ENCODE data around the gene MS4A3.

The MS4A3 gene

DNA sequence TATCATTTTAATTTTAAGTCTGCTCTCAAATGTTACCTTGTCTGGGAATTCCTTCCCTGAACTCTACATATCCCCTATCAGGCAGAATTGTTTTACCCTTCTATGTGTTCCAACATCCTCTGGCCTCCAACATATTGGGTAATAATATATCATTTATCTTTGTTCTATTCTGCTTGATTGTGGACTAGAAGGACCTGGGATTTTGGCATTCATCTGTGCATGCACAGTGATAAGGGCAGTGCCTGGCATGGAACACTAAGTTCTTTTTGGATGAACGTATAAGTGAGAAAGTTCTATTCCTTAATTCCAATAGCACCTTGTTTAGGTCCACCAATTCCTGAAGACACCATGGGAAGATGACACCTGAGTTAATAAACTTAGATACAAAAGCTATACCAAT is 30.8 kb downstream of the MS4A3 start:
- TF ChIP-seq ZNF384 (IDR thresholded peaks at IDR 0.05) (no peak), NFRKB (IDR thresholded peaks at IDR 0.05) (no peak), ARNT (IDR thresholded peaks at IDR 0.05) (no peak), SUZ12 (IDR thresholded peaks at IDR 0.05) (no peak), LEF1 (IDR thresholded peaks at IDR 0.05; ENCODE audit: borderline replicate concordance) (no peak), FOXM1 (IDR thresholded peaks at IDR 0.05; ENCODE audit: borderline replicate concordance) (no peak), FOXA1 (IDR thresholded peaks at IDR 0.05) (no peak), BHLHE40 (IDR thresholded peaks at IDR 0.05; ENCODE audit: borderline replicate concordance) (no peak), TARDBP (IDR thresholded peaks at IDR 0.05) (no peak), HDGF (IDR thresholded peaks at IDR 0.05; ENCODE audit: borderline replicate concordance) (no peak), CTBP1 (IDR thresholded peaks at IDR 0.05; ENCODE audit: borderline replicate concordance) (no peak), L3MBTL2 (conservative IDR thresholded peaks at IDR 0.05) (no peak), FOXK2 (IDR thresholded peaks at IDR 0.05) (no peak), ELF4 (IDR thresholded peaks at IDR 0.05) (no peak), SP1 (IDR thresholded peaks at IDR 0.05) (no peak)
- TF ChIP-seq, protein P1, sequence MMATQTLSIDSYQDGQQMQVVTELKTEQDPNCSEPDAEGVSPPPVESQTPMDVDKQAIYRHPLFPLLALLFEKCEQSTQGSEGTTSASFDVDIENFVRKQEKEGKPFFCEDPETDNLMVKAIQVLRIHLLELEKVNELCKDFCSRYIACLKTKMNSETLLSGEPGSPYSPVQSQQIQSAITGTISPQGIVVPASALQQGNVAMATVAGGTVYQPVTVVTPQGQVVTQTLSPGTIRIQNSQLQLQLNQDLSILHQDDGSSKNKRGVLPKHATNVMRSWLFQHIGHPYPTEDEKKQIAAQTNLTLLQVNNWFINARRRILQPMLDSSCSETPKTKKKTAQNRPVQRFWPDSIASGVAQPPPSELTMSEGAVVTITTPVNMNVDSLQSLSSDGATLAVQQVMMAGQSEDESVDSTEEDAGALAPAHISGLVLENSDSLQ (IDR thresholded peaks at IDR 0.05) = no peak
- POLR2A ChIA-PET = no interaction called here
- no peak for DNase-seq (ENCODE audit: extremely low spot score)
- CTCF ChIA-PET = no interaction called here

GRCh38 chr11:60088364-60088763 is 31.9 kb downstream of the MS4A3 start, which contains the start of gene MS4A2:
TSS of gene MS4A2 (plus strand) at chr11:60088664. CDS start at chr11:60088766, 102 bp downstream.
- DNase-seq (ENCODE audit: extremely low spot score) = no peak
- ChIA-PET CTCF (no interaction called here), POLR2A (no interaction called here)
- no peak for TF ChIP-seq ZNF384 (IDR thresholded peaks at IDR 0.05)
- TF ChIP-seq LEF1 (IDR thresholded peaks at IDR 0.05; ENCODE audit: borderline replicate concordance) = no peak
- no peak for TF ChIP-seq FOXK2 (IDR thresholded peaks at IDR 0.05)
- no peak for TF ChIP-seq SUZ12 (IDR thresholded peaks at IDR 0.05)
- no peak for TF ChIP-seq NFRKB (IDR thresholded peaks at IDR 0.05)
- TF ChIP-seq ARNT (IDR thresholded peaks at IDR 0.05) = no peak
- TF ChIP-seq FOXA1 (IDR thresholded peaks at IDR 0.05) = no peak
- TF ChIP-seq TARDBP (IDR thresholded peaks at IDR 0.05) = no peak
- TF ChIP-seq L3MBTL2 (conservative IDR thresholded peaks at IDR 0.05) = no peak
- TF ChIP-seq BHLHE40 (IDR thresholded peaks at IDR 0.05; ENCODE audit: borderline replicate concordance) = no peak
- no peak for TF ChIP-seq SP1 (IDR thresholded peaks at IDR 0.05)
- TF ChIP-seq FOXM1 (IDR thresholded peaks at IDR 0.05; ENCODE audit: borderline replicate concordance) = no peak
- TF ChIP-seq HDGF (IDR thresholded peaks at IDR 0.05; ENCODE audit: borderline replicate concordance) = no peak
- TF ChIP-seq CTBP1 (IDR thresholded peaks at IDR 0.05; ENCODE audit: borderline replicate concordance) = no peak
- TF ChIP-seq, protein P1 (IDR thresholded peaks at IDR 0.05) = no peak
- TF ChIP-seq ELF4 (IDR thresholded peaks at IDR 0.05) = no peak

- POLR2A ChIA-PET = no interaction called here
- TF ChIP-seq FOXA1 (IDR thresholded peaks at IDR 0.05) = no peak
- no peak for TF ChIP-seq ZNF384 (IDR thresholded peaks at IDR 0.05)
- TF ChIP-seq, protein P1 (IDR thresholded peaks at IDR 0.05) = no peak
- no peak for TF ChIP-seq BHLHE40 (IDR thresholded peaks at IDR 0.05; ENCODE audit: borderline replicate concordance)
- no peak for TF ChIP-seq NFRKB (IDR thresholded peaks at IDR 0.05)
- no peak for TF ChIP-seq TARDBP (IDR thresholded peaks at IDR 0.05)
- TF ChIP-seq FOXM1 (IDR thresholded peaks at IDR 0.05; ENCODE audit: borderline replicate concordance) = no peak
- TF ChIP-seq HDGF (IDR thresholded peaks at IDR 0.05; ENCODE audit: borderline replicate concordance) = no peak
- TF ChIP-seq CTBP1 (IDR thresholded peaks at IDR 0.05; ENCODE audit: borderline replicate concordance) = no peak
- CTCF ChIA-PET = no interaction called here
- DNase-seq (ENCODE audit: extremely low spot score) = no peak
Observed at GRCh38 chr11:60095477-60096120, 39.1 kb downstream of the MS4A3 start.

GRCh38 chr11:60097189-60097588 is 40.7 kb downstream of the MS4A3 start:
- TF ChIP-seq FOXA1 (IDR thresholded peaks at IDR 0.05) = no peak
- no peak for TF ChIP-seq FOXM1 (IDR thresholded peaks at IDR 0.05; ENCODE audit: borderline replicate concordance)
- TF ChIP-seq ARNT (IDR thresholded peaks at IDR 0.05) = no peak
- no peak for TF ChIP-seq LEF1 (IDR thresholded peaks at IDR 0.05; ENCODE audit: borderline replicate concordance)
- no peak for TF ChIP-seq CTBP1 (IDR thresholded peaks at IDR 0.05; ENCODE audit: borderline replicate concordance)
- TF ChIP-seq, protein P1 (IDR thresholded peaks at IDR 0.05) = no peak
- no peak for TF ChIP-seq BHLHE40 (IDR thresholded peaks at IDR 0.05; ENCODE audit: borderline replicate concordance)
- TF ChIP-seq L3MBTL2 (conservative IDR thresholded peaks at IDR 0.05) = no peak
- TF ChIP-seq NFRKB (IDR thresholded peaks at IDR 0.05) = no peak
- TF ChIP-seq ZNF384 (IDR thresholded peaks at IDR 0.05) = no peak
- POLR2A ChIA-PET = no interaction called here
- CTCF ChIA-PET = no interaction called here
- DNase-seq (ENCODE audit: extremely low spot score) = no peak

DNA sequence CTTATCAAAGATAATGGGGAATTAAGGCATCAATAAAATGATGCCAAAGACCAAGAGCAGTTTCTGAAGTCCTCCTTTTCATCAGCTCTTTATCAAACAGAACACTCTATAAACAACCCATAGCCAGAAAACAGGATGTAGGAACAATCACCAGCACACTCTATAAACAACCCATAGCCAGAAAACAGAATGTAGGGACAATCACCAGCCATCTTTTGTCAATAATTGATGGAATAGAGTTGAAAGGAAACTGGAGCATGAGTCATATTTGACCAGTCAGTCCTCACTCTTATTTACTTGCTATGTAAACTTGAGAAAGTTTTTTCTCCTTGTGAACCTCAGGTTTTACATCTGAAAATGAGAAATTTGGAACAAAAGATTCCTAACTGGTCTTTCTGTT is 42.0 kb downstream of the MS4A3 start:
- POLR2A ChIA-PET = no interaction called here
- CTCF ChIA-PET = no interaction called here
- no peak for DNase-seq (ENCODE audit: extremely low spot score)
- no peak for TF ChIP-seq HDGF (IDR thresholded peaks at IDR 0.05; ENCODE audit: borderline replicate concordance)
- TF ChIP-seq ARNT (IDR thresholded peaks at IDR 0.05) = no peak
- TF ChIP-seq SP1 (IDR thresholded peaks at IDR 0.05) = no peak
- no peak for TF ChIP-seq ELF4 (IDR thresholded peaks at IDR 0.05)

All from HEK293T (cell line).